Measurements from ENCODE around the gene WWOX. TPM values are rescaled to one million over a fixed set of nuclear protein-coding genes. Genes with fewer than 3 reads are reported as not detected.

WWOX gene
- total and polyA plus RNA-seq, 2 of the 4 experiments (the other 2 are of a cell fraction) = 2.7 to 5.4 TPM

- BruUV-seq (replicated peaks) = no TSS peak
- H2AFZ ChIP-seq (replicated peaks; ENCODE audit: low read length, poor library complexity) = no peak overlapping the region
- intact Hi-C loops (cut with micrococcal nuclease) (no loop called here), in situ Hi-C loops (cut with MboI; ENCODE audit: low sequenced_read_pairs) (no loop called here), dilution Hi-C loops (cut with HindIII; ENCODE audit: low sequenced_read_pairs, unreplicated experiment) (no loop called here)
- no peaks in the 10 kb centered on the region for H3K27me3 ChIP-seq (ENCODE audit: control insufficient read depth, insufficient read depth, low read length)
- no peak overlapping the region for H3K4me2 ChIP-seq (ENCODE audit: low read depth, low read length)
- no peaks in the 10 kb centered on the region for H3K79me1 ChIP-seq (ENCODE audit: low read depth in 1 of 2, low read length in 2 of 2)
- no peak overlapping the region for H3K9ac ChIP-seq (ENCODE audit: low read depth, low read length)
- no peaks in the 10 kb centered on the region for H3K4me1 ChIP-seq (ENCODE audit: control insufficient read depth, insufficient read depth, low read length)
- H4K91ac ChIP-seq (ENCODE audit: insufficient read depth, low read depth, low read length) = no peak overlapping the region
- no peak overlapping the region for H3K18ac ChIP-seq (ENCODE audit: low read depth, low read length)
- CTCF ChIA-PET = no interaction called here
- no peaks in the 10 kb centered on the region for H3K9me1 ChIP-seq (ENCODE audit: insufficient read depth, low read length)
- H2BK5ac ChIP-seq (ENCODE audit: low read depth, low read length, poor library complexity, severe bottlenecking) = no peak overlapping the region
- WGBS, 2 experiments (ENCODE audit: extremely low coverage in 2 of 2, insufficient read length in 1 of 2) = 60% methylated on average over 1 of the region's 1 CpG; no CpG with 5 or more reads in 1 of the 2 experiments
- no peak overlapping the region for H2AK5ac ChIP-seq (ENCODE audit: low read depth, low read length)
- ATAC-seq (ENCODE audit: low read depth) (no peak), DNase-seq (no peak)
- H3K4ac ChIP-seq (ENCODE audit: low read depth, low read length) = no peak overlapping the region
- no peaks in the 10 kb centered on the region for H3K36me3 ChIP-seq (ENCODE audit: control insufficient read depth, insufficient read depth, low read length)
- H3K4me3 ChIP-seq (ENCODE audit: insufficient read depth, low read depth, low read length) = no peak overlapping the region
- no peak overlapping the region for H3K56ac ChIP-seq (ENCODE audit: extremely low read depth, insufficient read depth, low read length)
- H3K23ac ChIP-seq (ENCODE audit: low read depth, low read length) = no peak overlapping the region
- no peak overlapping the region for H4K8ac ChIP-seq (ENCODE audit: low read depth in 2 of 2, low read length in 2 of 2)
- H4K5ac ChIP-seq (ENCODE audit: low read depth, low read length) = no peak overlapping the region
- POLR2A ChIA-PET (ENCODE audit: unreplicated experiment) = interaction anchor here (0.6 kb wide), 1 partner anchor 13 kb away, joined by 4 read pairs; no protein-coding TSS in a partner anchor
- no peak overlapping the region for H2BK20ac ChIP-seq (ENCODE audit: low read depth, low read length)
- H4K20me1 ChIP-seq (ENCODE audit: insufficient read depth, low read length) = no peaks in the 10 kb centered on the region
- H3K14ac ChIP-seq (replicated peaks; ENCODE audit: low read depth, low read length) = no peak overlapping the region
- H2BK15ac ChIP-seq (ENCODE audit: low read depth, low read length) = no peak overlapping the region
- H2AK9ac ChIP-seq (replicated peaks; ENCODE audit: low read depth, low read length, poor library complexity) = no peak overlapping the region
- TF ChIP-seq CHD1 (IDR thresholded peaks at IDR 0.05; ENCODE audit: low read depth, low read length) = no peak
- no peak overlapping the region for H3K27ac ChIP-seq (ENCODE audit: insufficient read depth, low read length)
- 0 out of 2 replicates have a peak, but pooled peaks cover 2% of the 10 kb centered on the region for H3K9me3 ChIP-seq (ENCODE audit: control insufficient read depth, insufficient read depth, low read length)
- H2BK120ac ChIP-seq (ENCODE audit: low read depth, low read length) = no peak overlapping the region
Measured at GRCh38 chr16:78254841-78255240, 155.4 kb downstream of the WWOX start.
